Small intestine (tissue), 7 donors: ENCODE measurements around the gene SAMD5. TPM values are rescaled to one million over a fixed set of nuclear protein-coding genes. Genes with fewer than 3 reads are reported as not detected.

Experiments used
- DNase-seq, 2 donors: peaks; one replicate each; pipeline versions ENCODE4 v3.0.0 to v3.0.0-alpha.2; 2013
- FAIRE-seq: peaks from 2 replicates; lab custom pipeline; 2012; peaks lifted over from hg19 to GRCh38; lab: Jason Lieb, UNC
- H3K27ac ChIP-seq, 3 donors: one replicate each; pipeline ENCODE4 v1.5.1; 2013; ENCODE audit warnings: low read length in 2 of 3, mild to moderate bottlenecking in 2 of 3, control low read depth in 1 of 3, inconsistent platforms in 1 of 3, low read depth in 1 of 3, moderate library complexity in 1 of 3
- H3K27me3 ChIP-seq, 3 donors: one replicate each; pipeline ENCODE4 v1.6.1; 2013; ENCODE audit warnings: low read length in 3 of 3, inconsistent platforms in 1 of 3; ENCODE audit not compliant: control insufficient read depth in 3 of 3, insufficient read depth in 3 of 3
- H3K36me3 ChIP-seq, 3 donors: one replicate each; pipeline ENCODE4 v1.6.1; 2013; ENCODE audit warnings: low read length in 3 of 3, inconsistent platforms in 1 of 3, low read depth in 1 of 3, mild to moderate bottlenecking in 1 of 3, moderate library complexity in 1 of 3; ENCODE audit not compliant: control insufficient read depth in 3 of 3, insufficient read depth in 2 of 3
- H3K4me1 ChIP-seq, 3 donors: one replicate each; pipeline ENCODE4 v1.6.1; 2013; ENCODE audit warnings: low read length in 2 of 3, inconsistent platforms in 1 of 3, low read depth in 1 of 3, mild to moderate bottlenecking in 1 of 3, moderate library complexity in 1 of 3; ENCODE audit not compliant: control insufficient read depth in 3 of 3, insufficient read depth in 2 of 3
- H3K4me3 ChIP-seq, 3 donors: one replicate each; pipeline ENCODE4 v1.5.1; 2013; ENCODE audit warnings: low read length in 3 of 3, control low read depth in 1 of 3, inconsistent platforms in 1 of 3, low read depth in 1 of 3, mild to moderate bottlenecking in 1 of 3, moderate library complexity in 1 of 3
- H3K9me3 ChIP-seq, 2 donors: one replicate each; pipeline ENCODE4 v1.6.1; 2013; ENCODE audit warnings: low read depth in 1 of 2, low read length in 1 of 2; ENCODE audit not compliant: control insufficient read depth in 2 of 2, insufficient read depth in 1 of 2
- WGBS, 3 donors: extraction: QIAGEN DNeasy Blood & Tissue Kit; methylation state at CpG; one replicate each; pipeline ENCODE4 v1.1.7; 2013; 5-methylcytosine and 5-hydroxymethylcytosine counted together
- polyA plus RNA-seq, 4 donors: library from polyadenylated mRNA; stranded (reverse) in 3 of 4; unstranded in 1 of 4; fragments of 200-250 nt in 3 of 4; fragments of 120-200 nt in 1 of 4; gene quantifications; one replicate each; pipeline versions ENCODE4 v1.2.1 to v1.2.3, GENCODE V29; 2013
- donor health status: healthy with polysubstance abuse.
- donor health status: control.
- donor health status: control.
- donor health status: Bipolar disorder and iron deficiency.
- donor health status: healthy.

Gene SAMD5
- polyA plus RNA-seq, 4 donors = 0.67 to 29.7 (median 4.9) TPM

DNA sequence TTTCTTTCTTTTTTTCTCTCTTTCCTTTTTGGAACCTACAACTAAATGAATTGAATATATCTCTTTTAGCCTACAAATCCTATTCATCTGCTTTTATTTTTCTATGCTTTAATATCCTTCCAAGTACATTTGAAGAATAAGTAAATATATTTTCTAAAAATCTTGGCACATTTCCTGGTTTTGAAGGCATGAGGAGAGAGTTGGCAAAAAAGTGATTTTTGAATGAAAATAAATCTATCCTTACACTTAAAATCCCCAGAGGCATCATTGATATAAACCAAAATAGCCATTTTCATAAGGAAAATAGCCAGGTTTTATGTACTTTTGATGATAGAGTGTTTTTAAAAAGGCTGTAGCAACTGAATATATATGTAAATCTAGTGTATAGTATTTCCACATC lies 69.0 kb downstream of the SAMD5 start:
- Histone ChIP-seq H3K4me3 (no peak overlapping the region), H3K27me3 (no peaks in the 10 kb centered on the region), H3K4me1 (no peaks in the 10 kb centered on the region), H3K9me3 (peaks cover 0 to 3% of the 10 kb centered on the region in 2 donors), H3K36me3 (no peaks in the 10 kb centered on the region), H3K27ac (no peak overlapping the region)
- DNase-seq (no peak), FAIRE-seq (no peak)

DNA sequence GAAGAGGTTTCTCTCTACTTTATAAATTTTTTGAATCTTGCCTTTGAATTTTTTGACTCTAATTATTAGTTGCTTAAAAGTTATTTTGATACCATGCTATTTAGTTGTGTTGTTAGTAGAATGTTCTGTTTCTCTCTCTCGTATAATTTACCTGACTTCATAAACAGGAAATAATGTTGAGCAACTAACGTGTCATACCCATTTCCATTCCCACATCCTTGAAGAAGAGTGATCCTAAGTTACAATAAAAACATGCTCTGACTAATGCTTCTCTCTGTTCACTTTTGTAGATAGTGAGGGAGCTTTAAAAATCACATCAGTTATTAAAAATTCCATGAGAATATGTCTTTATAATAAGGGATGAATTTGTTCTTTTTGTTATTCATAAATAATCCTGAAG lies 69.7 kb downstream of the SAMD5 start:
- WGBS, 3 donors = 70 to 91% (median 87%) methylated on average over 2 of the region's 2 CpGs
- no peaks in the 10 kb centered on the region for H3K27me3 ChIP-seq
- H3K4me3 ChIP-seq = no peak overlapping the region
- peaks cover 0 to 3% of the 10 kb centered on the region in 2 donors for H3K9me3 ChIP-seq
- FAIRE-seq (no peak), DNase-seq (no peak)
- no peaks in the 10 kb centered on the region for H3K4me1 ChIP-seq
- no peak overlapping the region for H3K27ac ChIP-seq
- no peaks in the 10 kb centered on the region for H3K36me3 ChIP-seq

DNA sequence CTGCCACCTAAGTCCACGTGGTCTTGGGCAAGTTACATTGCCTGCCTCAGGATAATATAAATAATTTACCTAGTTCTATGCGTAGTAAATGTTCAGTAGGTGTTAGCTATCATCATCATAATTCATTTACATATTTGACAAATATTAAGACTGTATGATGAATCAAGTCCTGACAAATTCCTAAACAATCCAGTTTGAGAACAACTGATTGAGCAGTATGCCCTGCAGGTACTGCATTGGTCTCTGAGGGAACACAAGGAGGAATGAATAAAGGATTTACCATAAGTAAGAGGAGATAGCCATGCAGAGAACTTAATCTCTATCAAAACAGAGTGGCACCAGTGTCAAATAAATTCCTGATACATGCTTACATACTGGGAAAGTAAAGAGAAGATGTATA lies 70.4 kb downstream of the SAMD5 start:
- Histone ChIP-seq H3K36me3 (no peaks in the 10 kb centered on the region), H3K27me3 (no peaks in the 10 kb centered on the region), H3K9me3 (peaks cover 0 to 3% of the 10 kb centered on the region in 2 donors), H3K4me1 (no peaks in the 10 kb centered on the region), H3K27ac (no peak overlapping the region), H3K4me3 (no peak overlapping the region)
- DNase-seq (no peak), FAIRE-seq (no peak)
- WGBS, 3 donors = 79 to 95% (median 88%) methylated on average over 2 of the region's 2 CpGs

DNA sequence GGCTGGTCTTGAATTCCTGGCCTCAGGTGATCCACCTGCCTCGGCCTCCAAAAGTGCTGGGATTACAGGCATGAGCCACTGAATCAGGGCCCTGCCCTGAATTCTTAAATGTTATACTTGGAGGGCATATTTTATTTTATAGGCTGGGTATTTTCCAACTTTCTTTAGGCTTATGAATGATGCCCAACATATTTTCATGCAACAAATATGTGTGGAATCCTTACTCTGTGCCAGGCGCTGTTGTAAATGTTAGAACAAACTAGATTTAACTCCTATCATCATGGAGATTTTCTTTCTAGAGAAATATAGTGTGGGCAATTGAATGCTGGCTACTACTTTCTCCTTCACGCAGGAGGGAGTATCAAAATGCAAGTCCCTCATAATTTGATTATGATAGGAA lies 71.2 kb downstream of the SAMD5 start:
- H3K36me3 ChIP-seq = no peaks in the 10 kb centered on the region
- H3K27me3 ChIP-seq = no peaks in the 10 kb centered on the region
- no peaks in the 10 kb centered on the region for H3K4me1 ChIP-seq
- DNase-seq = no peak
- H3K9me3 ChIP-seq = peaks cover 0 to 3% of the 10 kb centered on the region in 2 donors
- WGBS, 3 donors = 82 to 92% (median 88%) methylated on average over 3 of the region's 3 CpGs
- FAIRE-seq = no peak
- H3K27ac ChIP-seq = no peak overlapping the region
- H3K4me3 ChIP-seq = no peak overlapping the region

DNA sequence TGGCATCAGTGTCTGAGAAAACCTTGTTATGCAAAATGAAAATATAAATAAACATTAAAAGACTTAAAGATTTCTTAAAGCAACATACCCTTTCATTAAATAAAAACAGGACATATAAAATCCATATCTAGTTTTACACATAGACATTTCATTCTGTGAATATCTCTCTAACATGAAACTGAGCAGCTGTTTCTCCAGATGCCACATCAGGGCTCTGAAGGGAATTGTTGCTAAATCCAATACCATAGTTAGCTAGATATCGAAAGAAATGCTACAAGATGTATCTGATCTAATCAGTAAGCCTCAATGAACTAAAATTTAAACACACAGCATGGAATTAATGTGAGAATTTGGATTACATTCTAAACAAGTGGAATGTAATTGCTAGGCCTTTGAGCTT lies 74.5 kb downstream of the SAMD5 start:
- Histone ChIP-seq H3K4me3 (no peak overlapping the region), H3K27ac (no peak overlapping the region), H3K4me1 (no peaks in the 10 kb centered on the region), H3K27me3 (no peaks in the 10 kb centered on the region), H3K36me3 (no peaks in the 10 kb centered on the region), H3K9me3 (peaks cover 0 to 3% of the 10 kb centered on the region in 2 donors)
- FAIRE-seq (no peak), DNase-seq (no peak)
- 74 to 96% (median 81%) methylated on average over 1 of the region's 1 CpG for whole genome bisulfite sequencing, 3 donors

DNA sequence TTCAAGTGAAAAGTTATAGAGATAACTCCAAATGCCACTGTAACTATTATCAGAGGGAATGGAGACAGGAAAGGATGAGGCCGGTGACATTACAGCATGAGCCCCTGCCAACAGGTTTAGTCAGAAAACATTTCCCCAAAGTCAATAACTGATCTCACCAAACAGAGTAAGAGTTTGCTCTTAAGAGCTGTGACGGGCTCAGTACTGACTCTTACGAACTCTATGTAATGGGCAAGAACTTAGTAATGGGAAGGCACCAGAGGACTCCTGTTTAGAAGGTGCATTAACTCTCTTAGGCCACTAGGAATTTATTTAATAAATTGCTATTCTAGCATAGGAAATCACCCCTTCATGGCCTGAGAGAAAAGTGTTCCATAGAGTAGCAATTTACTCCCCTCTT lies 76.8 kb downstream of the SAMD5 start:
- no peaks in the 10 kb centered on the region for H3K4me1 ChIP-seq
- H3K27me3 ChIP-seq = no peaks in the 10 kb centered on the region
- FAIRE-seq (no peak), DNase-seq (no peak)
- H3K4me3 ChIP-seq = no peak overlapping the region
- H3K9me3 ChIP-seq = peaks cover 0 to 3% of the 10 kb centered on the region in 2 donors
- H3K36me3 ChIP-seq = no peaks in the 10 kb centered on the region
- 90 to 97% (median 95%) methylated on average over 3 of the region's 3 CpGs for WGBS, 3 donors
- no peak overlapping the region for H3K27ac ChIP-seq

DNA sequence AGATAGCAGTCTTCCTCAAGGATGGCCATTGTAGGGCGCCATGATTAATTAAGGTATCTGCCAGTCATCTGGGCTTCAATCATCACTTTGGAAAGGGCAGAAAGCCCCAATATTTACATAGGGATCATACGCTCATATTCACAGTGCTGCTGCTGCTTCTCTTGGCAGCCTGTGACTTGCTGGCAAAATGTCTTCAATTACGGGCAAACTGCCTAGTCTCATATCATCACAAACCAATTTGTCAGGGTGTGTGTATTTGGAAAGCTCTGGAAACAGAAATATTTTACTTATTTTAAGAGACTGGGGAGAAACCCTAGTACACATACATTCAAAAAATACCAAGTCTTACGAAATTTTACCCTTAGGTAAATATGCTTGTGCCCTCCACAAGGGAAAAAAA lies 77.6 kb downstream of the SAMD5 start:
- Histone ChIP-seq H3K36me3 (no peaks in the 10 kb centered on the region), H3K27ac (no peak overlapping the region), H3K27me3 (no peaks in the 10 kb centered on the region), H3K4me1 (no peaks in the 10 kb centered on the region), H3K9me3 (peaks cover 0 to 3% of the 10 kb centered on the region in 2 donors), H3K4me3 (no peak overlapping the region)
- WGBS, 3 donors = 15 to 32% (median 25%) methylated on average over 4 of the region's 4 CpGs
- FAIRE-seq = no peak
- peak in 1 of 2 donors; percentile 15 for DNase-seq

DNA sequence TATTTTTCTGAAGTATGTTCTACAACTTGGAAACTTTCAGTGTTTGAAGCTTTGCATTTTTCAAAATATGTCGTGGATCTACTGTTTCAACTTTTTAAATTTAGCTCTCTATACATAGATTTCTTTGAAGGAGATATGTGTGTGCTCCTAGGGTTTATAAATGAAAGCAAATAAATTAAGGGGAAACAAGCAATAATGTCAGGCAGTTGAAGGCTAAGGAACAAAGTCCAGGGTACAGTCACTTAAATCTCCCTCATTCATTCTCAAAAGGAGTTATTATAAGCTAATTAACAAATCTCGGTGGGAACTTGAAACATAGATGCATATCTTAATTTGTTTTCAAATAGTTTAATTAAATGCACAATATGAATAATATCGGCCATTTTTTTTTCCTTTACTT lies 79.4 kb downstream of the SAMD5 start:
- Histone ChIP-seq H3K9me3 (no peaks in the 10 kb centered on the region), H3K4me1 (no peaks in the 10 kb centered on the region), H3K36me3 (no peaks in the 10 kb centered on the region), H3K27me3 (no peaks in the 10 kb centered on the region), H3K27ac (peak overlapping the region in 1 of 3 donors; percentile 23), H3K4me3 (no peak overlapping the region)
- FAIRE-seq (no peak), DNase-seq (peak; percentile 11 to 45)
- 18 to 53% (median 40%) methylated on average over 3 of the region's 3 CpGs for WGBS, 3 donors

DNA sequence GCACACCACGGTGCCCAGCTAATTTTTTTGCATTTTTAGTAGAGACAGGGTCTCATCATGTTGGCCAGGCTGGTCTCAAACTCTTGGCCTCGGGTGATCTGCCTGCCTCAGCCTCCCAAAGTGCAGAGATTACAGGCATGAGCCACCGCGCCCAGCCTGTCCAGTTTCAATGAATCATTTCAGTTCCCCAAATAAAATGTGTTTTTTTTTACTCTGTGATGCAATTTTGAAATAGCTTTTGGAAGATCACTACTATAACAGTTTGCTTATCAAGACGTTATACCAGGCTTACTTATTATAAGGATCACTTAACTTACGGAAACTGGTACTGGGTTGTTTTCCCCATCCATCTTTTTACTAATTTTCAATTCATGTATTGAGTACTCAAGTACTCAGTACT lies 80.0 kb downstream of the SAMD5 start:
- Histone ChIP-seq H3K4me1 (no peaks in the 10 kb centered on the region), H3K4me3 (no peak overlapping the region)
- FAIRE-seq = no peak

More for the DNA sequence above, 80.0 kb downstream of the SAMD5 start:
- no peak for DNase-seq
- Histone ChIP-seq H3K27ac (no peak overlapping the region), H3K36me3 (no peaks in the 10 kb centered on the region), H3K9me3 (no peaks in the 10 kb centered on the region), H3K27me3 (no peaks in the 10 kb centered on the region)
- 64 to 72% (median 69%) methylated on average over 6 of the region's 6 CpGs for WGBS, 3 donors
